LoVo (cell line): ENCODE measurements around the gene UBD.
A peak's percentile ranks its signal among the peaks of the same experiment; 100 is the strongest.

ENCODE experiments used
- DNase-seq: peaks from one replicate; pipeline ENCODE4 v3.0.0-alpha.2; 2016; ENCODE audit warnings: low spot score

The UBD gene

DNA sequence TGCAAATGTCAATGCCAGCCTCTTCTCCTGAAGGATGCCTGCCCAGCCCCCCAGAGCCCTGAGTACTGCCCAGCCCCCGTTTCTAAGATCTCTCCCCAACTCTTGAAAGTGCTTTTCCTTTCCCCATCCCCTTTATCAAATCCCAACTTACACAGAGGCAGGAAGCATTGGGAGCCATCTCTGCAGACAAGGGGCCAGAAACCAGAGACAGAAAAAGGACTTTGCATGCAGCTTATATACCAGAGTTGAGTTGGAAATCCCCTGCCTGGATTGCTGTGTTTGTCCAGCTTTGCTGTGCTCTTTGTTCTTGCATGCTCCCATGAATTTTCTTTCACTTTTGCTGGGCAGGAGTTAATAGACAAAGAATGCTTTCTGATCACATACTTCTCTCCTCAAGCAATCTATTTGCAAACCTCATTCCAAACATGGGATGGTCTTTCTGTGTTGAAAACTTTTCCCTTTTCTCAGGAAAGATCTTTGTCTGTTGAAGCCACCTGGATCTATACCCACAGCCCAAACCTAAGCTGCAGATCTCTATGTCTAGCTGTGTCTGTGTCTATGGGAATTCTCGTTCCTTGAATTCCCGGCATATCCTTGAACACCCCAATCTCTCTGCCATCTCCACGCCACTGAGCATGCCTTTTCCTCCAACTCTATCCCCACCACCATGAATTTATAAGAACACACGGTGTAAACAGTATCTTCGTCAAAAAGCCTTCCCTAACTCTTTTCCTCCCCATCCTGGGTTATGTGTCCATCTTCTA lies at the start of gene UBD:
Gene UBD, minus strand, starts transcription at position 209 of the 764 bp plus-strand sequence. Its CDS starts 31 bp downstream, at position 178.
- no peak for DNase-seq

DNA sequence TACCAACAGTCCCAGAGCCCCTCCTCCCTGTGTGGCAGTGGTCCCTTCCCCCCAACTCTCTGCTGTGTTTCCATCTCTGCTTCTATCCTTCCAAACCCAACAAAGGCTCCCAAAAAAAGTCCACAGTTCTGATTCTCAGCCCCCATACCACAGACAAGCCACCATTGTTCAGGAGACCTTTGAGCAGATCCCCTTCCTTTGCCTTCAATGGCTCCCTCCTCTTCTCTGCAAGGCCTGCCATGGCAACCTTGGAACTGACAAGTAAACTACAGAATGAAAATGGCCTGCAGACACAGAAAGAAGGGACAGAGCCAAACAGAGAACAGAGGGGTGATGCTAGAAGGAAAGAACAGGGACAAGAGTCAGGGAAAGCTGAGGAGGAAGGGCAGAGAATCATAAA lies 48.6 kb upstream of the UBD start:
- DNase-seq = no peak

DNA sequence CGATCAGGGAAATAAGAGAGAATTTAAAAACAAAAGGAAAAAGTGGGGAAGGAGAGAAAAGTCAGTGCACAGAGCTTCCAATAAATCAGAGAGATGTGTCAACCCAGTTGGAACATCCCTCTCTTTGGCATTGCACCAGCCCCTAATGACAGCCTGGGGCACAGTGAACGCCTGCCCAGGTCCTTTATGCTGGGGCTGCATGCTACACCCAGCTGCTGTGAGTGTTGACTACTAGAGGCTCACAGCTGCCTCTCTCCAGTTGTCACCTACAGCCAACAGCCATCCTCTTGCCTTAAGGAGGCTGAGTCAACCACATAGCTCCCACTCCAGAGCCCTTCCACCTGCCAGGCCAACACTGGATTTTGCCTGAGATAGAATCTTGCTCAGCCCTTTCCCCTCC lies 44.4 kb upstream of the UBD start:
- no peak for DNase-seq

DNA sequence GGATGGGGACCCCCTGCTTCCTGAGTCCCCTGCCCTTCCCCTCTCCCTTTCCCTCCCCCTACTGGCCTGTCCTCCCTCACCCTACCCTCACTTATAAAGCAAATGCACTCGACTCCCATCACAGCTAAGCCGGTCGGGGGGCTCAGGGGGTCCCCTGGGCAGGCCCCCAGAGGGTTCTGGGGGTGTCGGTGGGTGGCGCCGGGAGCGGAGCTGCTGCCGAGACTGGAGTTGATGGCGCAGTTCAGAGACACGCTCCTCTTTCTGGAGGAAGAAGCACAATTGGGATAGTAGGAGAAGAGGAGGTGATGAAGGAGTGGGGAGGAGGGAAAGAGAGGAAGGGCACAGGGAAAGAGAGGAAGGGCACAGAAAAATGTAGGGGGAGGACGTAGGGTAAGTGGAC lies 43.9 kb upstream of the UBD start:
- DNase-seq = no peak

DNA sequence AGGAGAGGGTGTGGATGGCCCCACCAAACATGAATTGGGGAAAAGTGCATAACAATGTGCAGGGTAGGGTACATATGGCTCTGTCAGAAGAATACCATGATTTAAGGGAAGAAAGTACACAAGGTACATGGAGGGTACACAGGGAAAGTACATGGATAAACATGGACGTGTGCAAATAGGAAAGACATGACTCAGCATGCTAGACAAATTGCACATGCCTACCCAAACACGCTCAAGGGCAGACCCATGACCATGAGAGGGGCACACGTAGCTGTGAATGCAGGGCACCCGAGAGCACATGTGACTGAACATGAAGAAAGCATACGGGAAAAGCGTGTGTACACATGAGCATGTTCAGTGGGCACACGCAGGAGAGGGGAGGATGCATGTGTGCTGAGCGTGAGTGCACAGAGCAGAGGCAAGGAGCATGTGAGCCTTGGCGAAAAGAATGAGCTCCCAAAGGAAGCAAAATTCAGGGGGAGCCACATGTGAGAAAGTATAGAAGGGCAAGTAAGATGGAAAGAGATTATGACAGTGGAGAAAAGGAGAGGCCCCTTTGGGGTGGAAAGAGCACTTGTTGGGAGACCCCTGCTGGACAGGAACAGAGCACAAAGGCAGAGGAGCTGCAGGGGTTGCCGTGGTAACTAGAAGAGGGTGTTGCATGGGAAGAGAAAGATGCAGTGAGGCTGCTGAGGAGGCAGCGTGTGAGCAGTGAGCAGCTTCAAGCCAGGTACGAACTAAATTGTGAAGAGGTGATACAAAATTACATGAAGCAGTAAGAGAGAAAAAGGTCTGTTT lies 43.2 kb upstream of the UBD start:
- no peak for DNase-seq

DNA sequence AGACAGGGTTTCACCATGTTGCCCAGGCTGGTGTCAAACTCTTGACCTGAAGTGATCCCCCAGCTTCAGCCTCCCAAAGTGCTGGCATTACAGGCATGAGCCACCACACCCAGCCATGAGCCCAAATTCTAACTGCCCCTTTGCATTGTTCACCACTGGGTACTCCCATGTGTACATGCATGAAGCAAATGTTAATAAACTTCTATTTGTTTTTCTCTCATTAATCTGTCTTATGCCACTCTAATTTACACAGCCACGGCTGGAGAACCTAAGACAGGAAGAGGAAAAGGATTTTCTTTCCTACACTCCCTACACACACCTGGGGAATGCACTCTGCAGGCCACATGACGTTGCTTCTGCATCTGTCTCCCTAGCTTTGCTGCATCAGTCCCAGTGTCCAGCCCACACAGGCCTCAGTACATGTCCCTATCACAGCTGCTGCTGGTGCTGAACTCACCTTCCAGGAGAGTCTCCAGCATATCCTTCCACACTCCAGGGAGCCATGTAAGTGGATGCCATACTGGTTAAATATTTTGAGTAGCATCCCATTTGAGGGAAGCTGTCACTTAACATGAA lies 38.7 kb upstream of the UBD start:
- DNase-seq = no peak

DNA sequence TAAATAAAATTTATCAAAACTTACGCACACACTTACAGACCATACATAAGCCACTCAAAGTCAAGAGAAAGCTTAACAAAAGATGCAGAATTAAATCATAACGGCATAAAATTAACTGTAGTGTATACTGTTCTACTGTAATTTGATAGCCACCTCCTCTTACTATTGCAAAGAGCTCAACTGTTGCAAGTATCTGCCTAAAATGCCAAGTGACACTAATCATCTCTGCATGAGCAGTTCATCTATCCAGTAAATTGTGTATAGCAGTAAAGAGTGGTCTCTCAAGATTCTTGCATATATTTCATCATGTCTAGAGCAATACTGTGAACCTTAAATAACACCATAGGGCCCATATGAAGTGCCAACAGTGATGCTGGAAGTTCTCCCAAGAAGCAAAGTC lies 37.7 kb upstream of the UBD start:
- no peak for DNase-seq

DNA sequence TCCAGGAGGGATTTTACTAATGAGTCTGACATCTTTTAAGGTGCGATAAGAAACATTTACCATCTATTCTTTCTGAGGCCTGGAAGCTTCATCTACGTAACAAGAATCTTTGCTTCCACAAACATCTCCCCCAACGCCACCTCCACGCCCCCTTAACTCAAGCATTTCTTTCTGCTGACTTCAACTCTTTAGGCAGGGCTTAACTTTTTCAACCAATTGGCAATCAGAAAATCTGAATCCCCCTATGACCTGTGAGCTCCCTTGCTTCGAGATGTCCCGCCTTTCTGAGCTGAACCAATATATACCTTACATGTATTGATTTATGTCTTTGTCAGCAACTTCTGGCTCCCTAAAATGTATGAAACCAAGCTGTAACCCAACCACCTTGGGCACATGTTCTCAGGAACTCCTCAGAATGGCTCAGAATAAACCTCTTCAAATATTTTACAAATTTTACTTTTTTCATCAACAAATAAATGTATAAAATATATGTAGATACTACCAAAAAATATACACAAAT lies 36.9 kb upstream of the UBD start:
- no peak for DNase-seq

DNA sequence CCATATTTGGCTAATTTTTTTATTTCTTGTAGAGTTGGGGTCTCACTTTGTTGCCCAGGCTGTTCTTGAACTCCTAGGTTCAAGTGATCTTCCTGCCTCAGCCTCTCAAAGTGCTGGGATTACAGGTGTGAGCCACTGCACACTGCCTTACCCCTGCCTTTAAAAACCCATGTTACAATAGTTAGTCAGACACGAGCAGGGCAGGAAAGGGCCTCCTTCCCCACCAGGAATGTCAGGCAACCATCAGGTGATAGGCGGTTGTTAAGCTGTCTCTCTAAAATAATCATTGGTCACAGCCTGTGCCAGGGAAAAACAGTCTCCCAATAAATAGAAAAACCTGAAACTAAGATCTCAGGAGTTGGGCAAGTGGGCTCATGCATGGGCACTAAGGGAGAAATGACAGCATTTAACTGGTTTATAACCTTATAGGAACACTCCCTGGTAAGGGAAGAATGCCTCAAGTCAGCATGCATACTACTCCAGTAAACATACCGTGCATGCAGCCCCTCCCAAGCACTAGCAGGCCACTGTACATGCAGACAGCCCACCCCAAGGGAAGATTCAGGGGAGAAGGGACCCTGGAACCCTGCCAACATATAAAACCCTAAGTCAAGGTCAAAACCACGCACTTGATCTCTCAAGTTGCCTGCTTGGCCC lies 33.8 kb upstream of the UBD start:
- no peak for DNase-seq

DNA sequence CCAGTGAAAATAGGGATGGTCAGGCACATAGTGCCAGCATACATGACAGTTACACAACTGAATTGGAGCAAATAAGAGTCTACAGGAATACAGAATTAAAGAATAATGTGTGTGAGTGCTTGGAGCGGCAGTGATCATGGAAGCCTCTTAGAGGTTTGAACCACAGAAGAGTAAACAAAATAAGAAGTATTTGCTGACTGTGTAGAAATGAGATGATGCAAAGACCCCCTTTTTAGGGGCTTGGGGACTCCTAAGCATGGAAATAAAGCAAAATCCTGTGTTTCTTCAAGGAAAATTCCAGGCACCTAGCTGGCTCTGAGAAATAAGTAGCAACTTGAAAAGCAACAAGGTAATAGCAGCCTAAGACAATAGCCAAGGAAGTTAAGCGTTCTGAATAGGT lies 32.1 kb upstream of the UBD start:
- no peak for DNase-seq

DNA sequence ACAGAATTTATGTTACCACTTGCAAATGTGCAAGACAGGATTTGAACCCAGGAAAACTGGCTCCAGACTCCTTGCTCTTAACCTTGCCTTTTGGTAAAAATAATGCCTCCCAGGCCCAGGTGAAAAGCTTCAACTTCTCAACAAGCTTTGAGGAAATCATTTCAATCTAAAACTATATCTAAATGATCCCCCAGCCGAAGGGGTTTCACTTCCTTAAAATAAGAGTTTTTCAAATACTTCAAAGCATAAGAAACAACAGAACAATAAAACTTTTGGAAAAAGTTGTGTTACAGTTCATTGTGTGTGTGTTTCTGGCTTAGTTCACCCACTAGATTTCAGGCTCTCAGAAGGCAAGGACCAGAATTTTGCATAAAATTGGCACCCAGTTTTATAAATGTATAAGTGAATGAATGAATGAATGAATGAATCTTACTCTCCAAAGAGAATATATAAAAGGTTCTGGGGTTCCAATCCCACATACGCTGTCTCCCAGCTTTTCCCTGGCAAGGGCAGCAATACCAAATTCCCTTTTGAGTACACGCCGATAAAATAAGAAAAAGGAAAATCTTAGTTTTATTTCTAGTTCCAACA lies 30.8 kb upstream of the UBD start:
- no peak for DNase-seq

DNA sequence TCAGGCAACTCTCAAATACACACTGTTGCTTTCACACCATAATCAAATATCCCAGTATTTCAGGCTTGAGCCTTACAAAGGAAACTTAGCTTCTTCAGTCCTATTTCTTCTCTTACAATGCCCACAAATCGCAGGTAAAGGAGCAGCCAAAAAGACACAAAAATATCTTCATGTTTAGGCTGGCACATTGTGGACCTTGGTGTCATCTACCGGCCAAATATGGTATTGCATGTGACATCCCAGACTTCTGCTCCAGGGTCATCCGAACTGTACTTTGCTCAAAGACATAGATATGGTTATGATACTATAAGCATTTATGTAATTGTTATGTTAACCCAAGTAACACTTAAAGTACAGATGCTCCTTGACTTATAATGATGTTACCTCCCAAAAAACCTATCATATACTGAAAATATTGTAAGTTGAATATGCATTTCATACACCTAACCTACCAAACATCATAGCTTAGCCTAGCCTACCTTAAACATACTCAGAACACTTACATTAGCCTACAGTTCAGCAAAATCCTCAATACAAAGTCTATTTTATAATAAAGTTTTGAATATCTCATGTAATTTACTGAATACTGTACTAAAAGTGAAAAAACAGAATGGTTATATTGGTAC lies 30.0 kb upstream of the UBD start:
- DNase-seq = peak; percentile 49

DNA sequence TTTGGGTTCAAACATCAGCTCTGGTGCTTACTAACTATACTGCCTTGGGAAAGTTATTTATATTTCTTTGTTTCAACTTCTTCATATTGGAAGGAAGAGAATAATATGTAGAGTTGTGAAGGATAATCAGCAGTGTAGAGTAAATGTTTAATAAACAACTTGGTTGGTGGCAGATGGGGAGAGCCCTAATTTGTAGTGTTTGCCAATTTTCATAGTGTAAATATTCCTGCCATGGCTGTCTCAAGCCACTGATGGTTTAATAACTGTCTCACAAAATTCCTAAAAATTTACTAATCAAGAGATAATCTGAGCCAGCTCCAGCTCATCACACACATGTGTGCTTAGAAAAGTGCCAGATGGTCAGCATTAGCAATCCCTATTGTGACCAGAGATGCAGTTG lies 25.3 kb upstream of the UBD start, which contains the start of gene OR2H2:
Gene OR2H2, plus strand, starts transcription at position 301 of the 400 bp plus-strand sequence. CDS start 2,824 bp downstream, outside the sequence.
- no peak for DNase-seq

DNA sequence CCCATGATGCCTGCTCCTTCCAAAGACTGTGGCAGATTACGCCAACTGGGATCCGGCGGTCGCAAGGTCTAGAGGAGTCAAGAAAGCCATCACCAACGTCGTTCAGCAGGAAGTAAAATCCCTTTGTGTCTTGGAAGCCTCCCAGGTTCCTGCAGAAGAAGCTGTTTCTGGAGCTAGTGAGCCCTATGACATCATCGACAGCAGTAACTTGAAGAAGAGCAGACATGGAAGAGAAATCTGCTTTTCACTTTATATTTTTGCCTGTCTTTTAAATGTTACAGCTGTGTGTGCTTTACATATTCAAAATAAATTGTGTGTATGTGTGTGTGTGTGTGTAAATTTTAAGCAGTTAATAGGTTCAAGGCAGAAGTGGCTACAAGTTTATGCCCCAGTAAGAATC lies 18.0 kb upstream of the UBD start:
- no peak for DNase-seq

DNA sequence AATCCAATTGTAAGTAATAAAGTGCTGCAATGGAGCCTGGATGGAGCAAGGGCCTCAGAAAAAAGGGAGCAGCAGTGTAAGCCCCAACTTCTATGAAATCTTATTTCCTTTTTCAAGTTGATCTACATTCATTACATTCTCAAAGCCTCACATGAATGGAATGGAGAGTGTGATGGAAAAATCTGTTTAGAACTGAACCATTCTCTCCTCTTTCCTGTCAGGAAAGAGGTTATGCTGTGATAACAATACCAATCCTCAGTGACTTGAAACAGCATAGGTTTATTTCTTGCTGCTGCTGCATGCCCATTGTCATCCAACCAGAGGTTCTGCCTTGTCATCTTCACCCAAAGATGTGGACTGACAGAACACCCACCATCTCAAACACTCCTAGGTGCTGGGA lies 16.5 kb upstream of the UBD start:
- DNase-seq = no peak

DNA sequence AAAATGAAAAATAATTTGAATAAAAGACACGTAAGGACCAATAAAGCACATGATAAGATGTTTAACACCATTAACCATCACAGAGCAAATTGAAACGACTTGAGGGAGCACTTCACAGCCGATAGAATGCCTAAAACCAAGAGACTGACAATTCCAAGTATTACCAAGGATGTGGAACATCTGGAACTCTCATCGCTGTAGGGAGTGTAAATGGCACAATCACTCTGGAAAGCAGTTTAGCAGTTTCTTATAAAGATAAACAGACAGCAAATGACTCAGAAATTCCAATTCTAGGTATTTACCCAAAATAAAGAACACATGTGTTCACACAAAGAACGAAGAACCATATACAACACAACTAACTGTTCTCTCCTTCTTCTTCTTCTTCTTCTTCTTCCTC lies 8.5 kb upstream of the UBD start:
- no peak for DNase-seq

DNA sequence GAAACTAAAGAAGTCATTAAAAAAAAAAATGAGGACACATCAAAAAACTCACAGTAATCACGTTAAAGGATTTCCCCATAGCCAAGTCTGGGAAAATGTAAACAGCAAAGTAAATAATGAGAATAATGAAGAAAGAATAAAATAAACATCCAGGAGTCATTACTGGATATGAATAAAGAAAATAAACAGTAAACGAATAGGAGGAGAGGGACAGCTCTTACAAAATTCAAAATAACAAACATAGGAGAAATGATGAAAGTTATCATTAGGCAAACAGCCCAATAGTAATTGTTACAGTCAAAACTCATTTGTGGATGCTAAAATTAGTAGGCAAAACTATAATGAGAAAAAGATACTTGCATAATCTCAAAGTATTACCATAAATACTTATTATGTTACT lies 8.0 kb upstream of the UBD start:
- no peak for DNase-seq

DNA sequence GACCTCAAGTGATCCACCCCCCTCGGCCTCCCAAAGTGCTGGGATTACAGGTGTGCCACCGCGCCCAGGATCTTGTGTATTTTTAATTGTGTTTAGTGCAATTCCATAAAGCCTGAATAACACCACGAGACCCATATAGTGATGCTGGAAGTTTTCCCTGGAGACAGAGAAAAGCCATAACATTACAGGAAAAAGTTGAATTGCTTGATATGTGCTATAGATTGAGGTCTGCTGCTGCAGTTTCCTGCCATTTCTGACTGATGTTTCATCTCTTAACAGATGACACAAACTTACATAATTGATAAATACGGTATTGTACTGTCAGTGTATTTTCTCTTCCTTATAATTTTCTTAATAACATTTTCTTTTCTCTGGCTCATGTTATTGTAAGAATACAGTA lies 7.3 kb upstream of the UBD start:
- no peak for DNase-seq

DNA sequence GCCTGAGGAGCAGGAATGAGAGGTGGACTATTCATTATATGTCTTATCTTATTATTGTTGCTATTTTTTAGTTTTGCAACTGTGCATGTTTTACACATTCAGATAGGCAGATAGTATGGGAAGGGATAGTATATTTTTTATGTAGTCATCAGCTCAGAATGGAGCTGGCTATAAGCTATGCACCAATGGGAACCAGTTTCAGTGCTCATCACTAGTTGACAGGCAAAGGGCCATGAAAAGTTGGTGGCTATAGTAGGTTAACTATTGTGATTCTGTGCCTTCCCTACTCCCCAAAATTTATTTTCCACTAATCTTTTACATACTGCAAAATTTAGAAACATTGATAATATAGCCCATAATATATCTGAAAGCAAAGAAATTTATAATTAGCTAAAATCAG lies 5.3 kb upstream of the UBD start:
- no peak for DNase-seq

DNA sequence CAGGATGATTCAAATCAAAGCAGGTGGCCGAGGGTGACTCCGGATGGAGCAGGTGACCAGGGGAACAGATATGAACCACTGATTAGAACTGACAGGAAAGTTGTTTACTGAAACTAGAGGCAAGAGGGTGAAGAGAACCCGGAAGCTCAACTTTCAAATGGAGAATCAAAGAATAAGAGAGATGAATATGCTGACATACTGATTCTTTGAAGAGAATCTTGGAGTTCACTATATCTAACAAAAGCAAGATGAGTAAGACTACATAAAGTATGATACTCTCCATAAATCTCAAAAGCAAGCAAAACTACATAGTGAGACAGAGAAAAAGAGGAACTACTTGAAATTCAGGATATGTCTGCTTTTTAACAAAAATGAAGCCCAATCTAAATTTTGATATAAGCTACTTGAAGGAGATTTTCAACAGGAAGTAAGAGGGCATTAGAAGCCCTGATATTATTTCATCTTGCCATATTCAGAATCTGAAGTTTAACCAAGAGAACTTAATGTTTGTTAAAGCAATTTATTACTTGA lies 4.0 kb upstream of the UBD start:
- no peak for DNase-seq

DNA sequence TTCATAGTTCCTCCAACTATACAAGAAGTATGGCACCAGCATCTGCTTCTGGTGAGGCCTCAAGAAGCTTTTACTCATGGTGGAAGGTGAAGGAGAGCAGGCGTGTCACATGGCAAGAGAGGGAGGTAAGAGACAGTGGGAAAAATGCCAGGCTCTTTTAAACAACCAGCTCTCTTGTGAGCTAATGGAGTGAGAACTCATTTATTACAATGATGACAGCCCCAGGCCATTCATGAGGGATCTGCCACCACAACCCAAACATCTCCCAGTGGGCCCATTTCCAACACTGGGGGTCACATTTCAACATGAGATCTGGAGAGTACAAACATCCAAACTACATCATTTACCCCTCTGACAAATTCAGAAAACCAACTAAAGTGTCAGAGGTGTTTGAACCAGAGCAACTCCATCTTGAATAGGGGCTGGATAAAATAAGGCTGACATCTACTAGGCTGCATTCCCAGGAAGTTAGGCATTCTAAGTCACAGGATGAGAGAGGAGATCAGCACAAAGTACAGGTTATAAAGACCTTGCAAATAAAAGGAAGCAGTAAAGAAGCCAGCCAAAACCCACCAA lies 2.2 kb upstream of the UBD start:
- no peak for DNase-seq
